ENCODE results near the gene FXYD3.
"Not testable (repeated sequence)": the region's sequence is repeated elsewhere in the genome, so short reads cannot be mapped to it uniquely, and the experiment has no call there.

FXYD3 gene

GRCh38 chr19:35128398-35129057 lies 12.9 kb downstream of the FXYD3 start:
- no peak overlapping the region for H3K4me3 ChIP-seq (ENCODE audit: low read depth, low read length)
- DNase-seq (ENCODE audit: low read depth) = no peak
- TF ChIP-seq CTCF (IDR thresholded peaks at IDR 0.05; ENCODE audit: low read depth, low read length, missing control alignments) = no peak

- not testable (repeated sequence) for DNase-seq (ENCODE audit: low read depth); H3K4me3 ChIP-seq (ENCODE audit: low read depth, low read length)
Observed at GRCh38 chr19:35129724-35130274, 14.2 kb downstream of the FXYD3 start.

DNA sequence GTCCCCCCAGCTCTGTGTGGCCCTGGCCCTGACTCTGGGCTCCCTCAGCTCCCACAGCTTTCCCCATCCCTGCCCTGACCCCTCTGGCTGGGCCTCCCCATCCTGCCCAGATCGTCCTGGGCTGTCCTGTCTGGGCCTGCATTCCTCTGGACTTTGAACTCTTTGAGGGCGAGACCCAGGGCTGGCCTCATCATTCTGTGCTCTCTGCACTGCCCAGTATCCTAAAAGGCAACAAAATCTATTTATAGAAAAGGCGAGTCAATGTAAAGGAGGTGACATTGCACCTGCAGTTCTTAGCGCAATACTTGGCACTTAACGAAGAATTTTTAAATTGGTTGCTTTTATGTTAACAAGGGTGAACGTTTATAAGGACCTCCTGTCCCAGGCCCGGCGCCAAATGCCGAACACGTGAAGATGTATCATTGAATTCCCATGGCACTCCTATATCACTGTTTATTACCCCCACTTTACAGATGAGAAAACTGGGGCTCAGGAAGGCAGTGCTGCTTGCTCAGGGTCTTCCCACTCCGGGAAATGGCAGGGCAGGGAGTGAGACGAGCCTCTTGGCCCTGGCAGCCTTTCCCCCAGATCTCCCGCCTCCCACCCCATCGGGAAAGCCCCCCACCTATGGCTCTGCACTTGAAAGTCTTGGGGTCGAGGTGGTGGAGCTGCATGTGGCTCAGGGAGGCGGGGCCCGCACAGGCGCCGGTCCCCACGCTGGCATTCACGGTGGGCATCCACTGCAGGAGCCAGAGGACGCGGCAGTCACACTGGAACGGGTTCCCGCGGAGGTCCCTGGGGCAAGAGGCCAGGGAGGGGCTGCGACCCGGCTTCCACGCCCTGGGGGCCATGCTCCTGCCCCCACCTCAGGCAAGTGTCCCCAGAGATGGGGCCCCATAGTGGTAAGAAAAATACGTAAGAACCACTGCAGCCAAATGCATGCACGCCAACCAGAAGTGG lies 15.4 kb downstream of the FXYD3 start:
- no peak for DNase-seq (ENCODE audit: low read depth)
- no peak for TF ChIP-seq CTCF (IDR thresholded peaks at IDR 0.05; ENCODE audit: low read depth, low read length, missing control alignments)
- H3K4me3 ChIP-seq (ENCODE audit: low read depth, low read length) = no peak overlapping the region

GRCh38 chr19:35132254-35132653 lies 16.6 kb downstream of the FXYD3 start:
- no peak for DNase-seq (ENCODE audit: low read depth)
- no peak overlapping the region for H3K4me3 ChIP-seq (ENCODE audit: low read depth, low read length)
- TF ChIP-seq CTCF (IDR thresholded peaks at IDR 0.05; ENCODE audit: low read depth, low read length, missing control alignments) = no peak

- H3K4me3 ChIP-seq (ENCODE audit: low read depth, low read length) = no peak overlapping the region
- DNase-seq (ENCODE audit: low read depth) = no peak
- no peak for TF ChIP-seq CTCF (IDR thresholded peaks at IDR 0.05; ENCODE audit: low read depth, low read length, missing control alignments)
Observed at GRCh38 chr19:35133826-35134225, 18.2 kb downstream of the FXYD3 start.

DNA sequence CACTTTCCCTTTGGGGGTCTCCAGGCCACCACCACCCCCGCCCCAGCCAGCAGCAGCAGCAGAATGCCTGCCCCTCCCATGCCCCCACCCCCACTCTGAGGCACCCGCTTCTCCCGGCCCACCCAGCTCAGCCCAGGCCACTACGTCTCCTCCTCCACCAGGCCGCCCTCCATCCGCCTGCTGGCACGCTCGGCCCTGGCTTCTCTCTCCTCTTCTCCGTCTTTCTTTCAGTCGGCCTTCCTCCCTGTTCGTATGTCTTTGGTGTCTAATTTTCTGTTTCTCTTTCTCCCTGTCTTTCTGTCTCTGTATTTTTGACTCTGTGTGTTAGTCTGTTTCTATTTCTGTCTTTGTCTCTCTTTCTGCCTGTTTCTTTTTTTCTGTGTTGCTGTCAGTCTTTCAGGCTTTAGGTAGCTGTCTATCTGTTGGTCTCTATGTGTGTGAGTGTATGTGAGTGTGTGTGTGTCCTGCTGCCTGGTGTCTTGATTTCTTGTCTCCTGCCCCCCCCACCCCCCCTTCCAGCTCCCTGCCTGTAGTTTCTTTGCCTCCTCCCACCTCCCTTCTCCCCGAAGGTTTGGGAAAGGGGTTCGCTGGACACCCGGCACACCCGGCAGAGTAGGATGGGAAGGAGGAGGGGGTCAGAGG lies 19.1 kb downstream of the FXYD3 start, which contains the start of gene LGI4:
LGI4 (minus strand) TSS at position 459 of the 642 bp plus-strand sequence; CDS start at position 80, 379 bp downstream.
- H3K4me3 ChIP-seq (ENCODE audit: low read depth, low read length) = no peak within 1 kb of the TSS
- no peak for DNase-seq (ENCODE audit: low read depth)
- TF ChIP-seq CTCF (IDR thresholded peaks at IDR 0.05; ENCODE audit: low read depth, low read length, missing control alignments) = no peak

Measured in GM12864 (cell line).